ENCODE results near the gene CNN1.

The CNN1 gene

DNA sequence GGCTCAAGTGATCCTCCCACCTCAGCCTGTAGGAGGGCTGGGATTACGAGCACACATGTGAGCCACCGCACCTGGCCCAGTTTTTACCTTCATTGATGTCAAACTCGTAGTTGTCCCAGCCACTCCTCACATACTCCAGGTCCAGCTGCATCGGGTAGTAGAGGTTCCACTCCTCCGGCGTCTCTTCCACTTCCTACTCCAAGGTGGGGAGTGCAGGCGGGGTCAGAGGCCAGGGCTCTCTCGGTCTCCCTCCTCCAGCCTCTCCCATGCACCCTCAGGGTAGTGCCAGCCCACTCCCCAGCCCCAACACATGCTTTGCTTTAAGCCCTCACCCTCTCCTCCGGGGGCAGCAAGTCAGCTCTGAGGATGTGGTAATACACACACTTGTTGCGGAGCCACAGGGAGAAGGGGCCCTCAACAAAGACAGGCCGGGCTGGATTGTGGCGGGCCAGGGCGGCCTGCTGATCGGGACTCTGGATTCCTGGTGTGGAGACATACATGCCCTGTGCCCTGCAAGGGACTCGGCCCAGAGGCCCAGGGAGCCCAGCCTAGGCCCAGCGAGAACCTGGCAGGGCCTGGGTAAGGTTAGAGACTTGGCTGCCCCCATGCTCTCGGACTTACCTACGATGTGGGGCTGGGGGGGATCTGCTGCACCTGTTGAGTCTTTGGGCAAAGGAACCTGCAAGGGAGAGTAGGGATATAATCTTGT, 31.1 kb upstream of the CNN1 start:
- TF ChIP-seq GATA2 (IDR thresholded peaks at IDR 0.05; ENCODE audit: low read depth, low read length): no peak
- TF ChIP-seq GATA3 (IDR thresholded peaks at IDR 0.05; ENCODE audit: low read depth, low read length): no peak

DNA sequence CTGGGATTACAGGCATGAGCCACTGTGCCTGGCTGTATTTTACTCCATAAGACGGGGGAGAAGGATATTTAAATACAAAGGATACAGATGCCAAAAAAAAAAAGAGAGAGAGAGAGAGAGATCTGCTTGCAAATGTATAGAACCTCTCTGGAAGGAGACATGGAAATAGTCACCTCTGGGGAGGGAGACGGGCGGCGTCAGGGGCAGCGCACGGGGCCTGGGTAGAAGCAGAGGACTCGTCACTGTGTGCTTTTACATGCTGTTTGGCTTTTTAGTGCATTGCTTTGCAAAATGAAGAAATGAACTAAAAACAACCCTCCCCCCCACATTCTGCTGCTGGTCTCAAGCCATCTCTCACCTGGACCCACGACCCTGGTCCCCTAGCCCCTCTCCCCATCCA, 28.2 kb upstream of the CNN1 start:
- TF ChIP-seq GATA2 (IDR thresholded peaks at IDR 0.05; ENCODE audit: low read depth, low read length) (no peak), GATA3 (IDR thresholded peaks at IDR 0.05; ENCODE audit: low read depth, low read length) (no peak)

DNA sequence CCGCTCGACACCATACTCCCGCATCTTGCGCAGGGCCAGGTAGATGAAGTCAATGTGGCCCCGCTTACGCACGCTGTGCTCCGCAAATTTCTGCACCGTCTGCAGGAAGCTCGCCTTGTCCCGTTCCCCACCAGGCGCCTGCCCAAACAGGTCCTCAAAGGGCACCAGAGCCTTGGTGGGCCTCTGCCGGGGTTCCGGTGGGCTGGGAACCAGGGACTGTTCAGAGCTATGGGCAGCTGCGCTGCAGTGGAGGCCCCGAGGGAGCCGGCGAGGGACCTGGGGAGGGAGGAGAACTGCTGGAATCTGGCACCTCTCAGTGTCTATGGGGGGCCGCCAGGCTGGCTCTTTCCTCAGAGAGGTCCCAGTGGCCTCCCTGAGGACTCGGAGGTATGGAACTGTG, 24.7 kb upstream of the CNN1 start:
- TF ChIP-seq GATA3 (IDR thresholded peaks at IDR 0.05; ENCODE audit: low read depth, low read length) (no peak), GATA2 (IDR thresholded peaks at IDR 0.05; ENCODE audit: low read depth, low read length) (no peak)

DNA sequence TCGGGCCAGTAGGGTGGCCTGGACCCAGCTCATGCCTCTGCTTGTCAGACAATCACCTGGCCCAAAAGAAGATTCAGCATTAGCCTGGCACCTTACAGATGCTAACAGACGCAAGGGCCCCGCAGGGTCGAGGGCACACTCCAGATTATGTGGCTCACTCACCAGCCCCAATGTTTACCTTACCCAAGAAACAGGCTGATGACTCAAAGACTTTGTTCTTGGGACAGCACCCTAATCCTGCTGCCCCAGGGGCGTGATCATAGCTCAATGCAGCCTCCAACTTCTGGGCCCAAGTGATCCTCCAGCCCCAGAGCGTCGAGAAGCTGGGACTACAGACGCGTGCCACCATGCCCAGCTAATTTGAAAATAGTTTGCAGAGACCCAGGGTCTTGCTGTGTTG, 19.5 kb upstream of the CNN1 start:
- TF ChIP-seq GATA2 (IDR thresholded peaks at IDR 0.05; ENCODE audit: low read depth, low read length) (no peak), GATA3 (IDR thresholded peaks at IDR 0.05; ENCODE audit: low read depth, low read length) (no peak)

DNA sequence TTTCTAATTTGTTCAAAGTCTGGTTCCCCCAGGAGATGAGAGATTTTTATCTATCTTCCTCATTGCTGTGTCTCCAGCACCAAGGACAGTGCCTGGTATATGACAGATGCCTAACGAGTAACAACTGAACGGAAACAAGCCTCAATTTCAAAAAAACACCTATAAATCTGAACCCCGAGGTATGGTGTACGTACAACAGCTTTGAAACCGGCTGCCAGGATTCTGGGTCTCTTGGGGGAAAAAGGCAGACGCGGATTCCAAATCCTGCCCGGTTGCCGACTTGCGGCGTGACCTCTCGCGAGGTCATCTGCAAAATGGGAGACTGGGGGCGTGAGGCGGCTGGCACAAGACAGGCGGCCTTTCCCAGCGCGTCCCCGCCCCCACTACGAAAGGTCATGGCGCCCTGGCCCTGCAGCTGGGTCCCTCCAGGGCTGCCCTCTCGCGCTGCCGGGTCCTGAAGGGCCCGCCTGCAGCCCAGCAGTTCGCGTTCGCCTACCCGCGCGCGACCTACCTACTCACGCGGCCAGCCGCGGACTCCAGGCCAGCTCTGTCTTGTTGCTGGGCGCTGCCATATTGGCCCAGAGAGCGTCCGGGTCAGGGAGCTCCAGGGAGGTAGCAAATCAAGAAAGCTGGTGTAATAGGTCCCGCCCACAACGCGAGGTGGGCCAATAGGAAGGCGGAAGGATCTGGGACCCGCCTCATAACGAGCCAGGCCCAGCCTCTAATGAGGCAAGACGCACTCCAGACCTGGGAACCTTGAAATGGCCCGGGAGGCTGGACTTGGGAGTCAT, 9.9 kb upstream of the CNN1 start, which contains the start of gene ECSIT:
Gene ECSIT (minus strand): TSS at position 584 of the 791 bp plus-strand sequence. CDS start 9,964 bp downstream, outside the sequence.
- TF ChIP-seq GATA2 (IDR thresholded peaks at IDR 0.05; ENCODE audit: low read depth, low read length) (no peak), GATA3 (IDR thresholded peaks at IDR 0.05; ENCODE audit: low read depth, low read length) (no peak)

DNA sequence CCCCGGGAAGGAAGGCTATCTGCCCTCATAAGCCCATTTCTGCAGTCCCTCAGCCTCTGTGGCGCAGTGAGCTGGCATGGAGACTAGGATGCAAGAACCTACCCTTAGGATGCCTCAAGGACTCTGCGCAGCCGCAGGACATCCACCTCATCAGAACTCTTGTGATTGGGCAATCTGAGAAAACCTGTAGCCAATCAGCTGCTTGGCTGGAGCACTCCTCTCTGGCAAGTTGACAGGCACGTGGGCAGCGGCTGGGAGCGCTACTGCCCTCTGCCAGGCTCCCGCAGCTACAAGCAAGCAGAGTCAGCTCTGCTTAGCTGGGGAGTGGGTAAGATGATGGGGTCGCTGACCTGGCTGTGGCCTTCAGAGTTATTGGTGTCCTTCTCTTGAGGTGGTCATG, 8.2 kb upstream of the CNN1 start:
- TF ChIP-seq GATA2 (IDR thresholded peaks at IDR 0.05; ENCODE audit: low read depth, low read length) (no peak), GATA3 (IDR thresholded peaks at IDR 0.05; ENCODE audit: low read depth, low read length) (no peak)

DNA sequence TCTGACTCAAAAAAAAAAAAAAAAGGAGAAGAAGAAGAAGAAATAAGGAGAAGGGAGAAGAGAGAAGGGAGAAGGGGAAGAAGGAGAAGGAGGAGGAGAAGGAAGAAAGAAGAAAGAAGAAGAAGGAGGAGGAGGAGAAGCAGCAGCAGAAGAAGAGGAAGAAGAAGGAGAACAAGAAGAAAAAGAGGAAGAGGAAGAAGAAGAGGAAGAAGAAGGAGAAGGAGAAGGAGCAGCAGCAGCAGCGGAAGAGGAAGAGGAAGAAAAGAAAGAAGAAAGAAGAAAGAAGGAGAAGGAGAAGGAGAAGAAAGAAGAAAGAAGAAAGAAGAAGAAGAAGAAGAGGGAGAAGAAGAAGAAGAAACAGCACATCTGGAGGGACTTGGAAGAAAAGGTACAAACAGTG, 4.1 kb upstream of the CNN1 start:
- TF ChIP-seq GATA2 (IDR thresholded peaks at IDR 0.05; ENCODE audit: low read depth, low read length) (no peak), GATA3 (IDR thresholded peaks at IDR 0.05; ENCODE audit: low read depth, low read length) (no peak)

DNA sequence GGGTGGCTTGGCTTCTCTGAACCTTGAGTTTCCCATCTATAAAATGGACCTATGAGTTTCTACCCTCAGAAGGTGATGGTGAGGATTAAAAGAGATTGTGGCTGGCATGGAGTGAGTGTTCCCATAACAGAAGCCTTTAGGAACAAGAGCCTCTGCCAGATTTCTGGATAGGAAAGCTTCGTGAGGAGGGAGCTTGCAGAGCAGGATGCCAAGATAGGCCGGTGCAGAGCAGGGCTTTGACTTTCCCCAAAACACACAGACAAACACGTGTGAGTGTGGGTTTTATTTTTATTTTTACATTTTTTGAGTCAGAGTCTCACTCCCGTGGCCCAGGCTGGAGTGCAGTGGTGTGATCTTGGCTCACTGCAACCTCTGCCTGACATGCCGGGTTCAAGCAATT, 3.7 kb upstream of the CNN1 start:
- TF ChIP-seq GATA3 (IDR thresholded peaks at IDR 0.05; ENCODE audit: low read depth, low read length): no peak
- TF ChIP-seq GATA2 (IDR thresholded peaks at IDR 0.05; ENCODE audit: low read depth, low read length): no peak

DNA sequence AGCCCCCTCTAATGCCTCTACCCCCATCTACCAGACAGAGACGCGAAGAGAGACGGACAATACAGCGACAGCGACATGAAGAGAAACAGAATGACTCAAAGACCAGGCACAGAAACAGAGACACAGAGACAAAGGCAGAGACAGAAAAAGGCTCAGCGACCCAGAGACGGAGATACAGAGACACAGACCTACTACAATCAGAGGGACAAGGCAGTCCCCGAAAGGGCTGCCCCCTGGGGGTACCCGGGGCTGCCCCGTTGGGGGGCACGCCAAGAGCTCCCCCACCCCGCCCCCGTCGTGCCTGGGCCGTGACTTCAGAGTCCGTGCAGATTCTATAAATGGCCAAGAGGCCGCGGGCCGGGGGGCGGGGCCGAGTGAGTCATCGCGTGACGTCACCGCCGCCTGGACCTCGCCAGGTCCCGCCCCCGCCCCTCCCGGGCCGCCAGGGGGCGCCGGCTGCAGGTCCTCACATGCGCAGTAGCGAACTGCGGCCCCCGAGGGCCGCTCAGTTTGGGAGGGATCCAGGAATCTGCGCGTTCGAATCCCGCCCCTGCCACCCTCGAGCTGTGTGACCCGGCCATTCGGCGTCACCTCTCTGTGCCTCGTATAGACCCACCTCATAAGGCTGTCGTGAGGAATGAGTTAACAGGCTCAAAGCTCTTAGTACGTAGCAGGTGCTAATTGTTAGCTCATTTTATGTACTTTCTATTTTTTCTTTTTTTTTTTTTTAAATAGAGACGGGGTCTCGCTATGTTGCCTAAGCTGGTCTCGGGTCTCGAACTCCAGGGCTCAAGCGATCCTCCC, 2.7 kb upstream of the CNN1 start:
- TF ChIP-seq GATA3 (IDR thresholded peaks at IDR 0.05; ENCODE audit: low read depth, low read length): no peak
- TF ChIP-seq GATA2 (IDR thresholded peaks at IDR 0.05; ENCODE audit: low read depth, low read length): no peak

DNA sequence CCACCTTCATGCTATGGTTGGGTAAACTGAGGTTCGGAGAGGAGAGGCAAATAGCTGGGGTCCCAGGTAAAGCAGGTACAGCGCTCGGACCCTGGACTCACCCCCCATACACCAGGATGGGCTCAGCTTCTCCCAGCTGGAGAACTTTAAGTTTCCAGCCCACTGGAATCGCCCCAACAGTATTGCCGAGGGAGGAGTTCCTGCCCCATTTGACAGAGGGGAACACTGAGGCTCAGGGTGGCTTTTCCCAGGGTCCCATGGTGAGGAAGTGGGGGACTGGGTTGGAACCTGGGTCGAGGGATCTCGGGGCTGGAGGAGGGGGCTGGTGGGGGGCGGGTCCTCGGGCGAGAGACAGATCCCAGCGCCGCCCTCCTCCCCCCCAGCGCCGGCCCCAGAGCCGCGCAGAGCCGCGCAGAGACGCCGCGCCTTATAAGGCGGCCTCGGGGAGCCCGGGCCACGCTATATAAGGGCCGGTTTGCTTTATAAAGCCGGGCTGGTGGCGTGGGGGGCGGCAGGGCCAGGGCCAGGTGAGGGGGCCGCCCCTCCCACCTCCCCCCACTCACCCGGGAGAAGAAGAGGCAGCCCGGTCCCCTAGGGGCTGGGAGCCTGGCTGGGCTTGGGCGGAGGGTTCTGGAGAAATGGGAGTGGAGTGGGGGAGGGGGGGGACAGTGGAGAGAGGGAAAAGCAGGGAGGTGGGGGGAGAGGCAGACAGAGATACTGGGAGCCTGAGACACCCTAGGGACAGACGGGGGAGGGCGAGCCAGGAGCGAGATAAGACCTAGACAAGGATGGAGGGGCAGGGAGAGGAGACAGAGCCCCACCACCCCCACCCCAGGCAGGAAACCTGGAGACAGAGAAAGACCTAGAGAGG, 1.1 kb downstream of the CNN1 start:
- no peak for TF ChIP-seq GATA3 (IDR thresholded peaks at IDR 0.05; ENCODE audit: low read depth, low read length)
- no peak for TF ChIP-seq GATA2 (IDR thresholded peaks at IDR 0.05; ENCODE audit: low read depth, low read length)

DNA sequence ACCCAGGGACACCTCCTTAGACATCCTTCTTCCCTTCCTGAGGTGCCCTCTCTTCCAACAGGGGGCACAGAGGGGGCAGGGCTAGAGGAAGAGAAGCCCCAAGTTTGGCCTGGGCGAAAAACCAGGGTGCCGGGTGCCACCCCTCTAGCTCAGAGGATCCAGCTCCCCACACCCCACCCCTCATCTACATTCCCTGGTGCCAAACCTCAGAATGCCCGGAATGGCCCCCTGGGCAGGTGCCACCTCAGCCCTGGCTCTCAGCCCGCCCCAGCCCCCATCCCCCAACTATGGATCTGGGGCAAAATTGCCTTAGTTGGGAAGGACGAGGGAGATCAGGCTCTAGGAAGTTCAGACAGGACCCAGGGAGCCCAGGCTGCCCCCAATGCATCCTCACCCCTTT, 2.0 kb downstream of the CNN1 start:
- TF ChIP-seq GATA2 (IDR thresholded peaks at IDR 0.05; ENCODE audit: low read depth, low read length) (no peak), GATA3 (IDR thresholded peaks at IDR 0.05; ENCODE audit: low read depth, low read length) (no peak)

DNA sequence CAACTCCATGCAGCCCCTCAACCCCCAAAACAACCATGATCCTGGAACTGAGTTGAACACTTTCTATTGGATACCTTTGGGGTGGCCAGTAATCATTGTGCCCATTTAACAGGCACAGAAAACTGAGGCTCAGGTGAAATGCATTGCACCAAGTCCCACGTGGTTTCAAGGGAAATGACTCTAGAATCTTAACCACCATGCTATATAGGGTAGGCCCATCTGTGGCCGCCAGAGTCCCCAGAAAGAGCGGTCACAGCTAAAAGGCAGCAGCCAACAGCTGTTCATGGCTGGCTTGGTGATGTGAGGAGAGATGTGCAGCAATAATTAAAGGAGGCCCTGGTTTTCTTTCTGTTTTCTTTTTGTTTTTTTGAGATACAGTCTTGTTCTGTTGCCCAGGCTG, 2.6 kb downstream of the CNN1 start:
- TF ChIP-seq GATA3 (IDR thresholded peaks at IDR 0.05; ENCODE audit: low read depth, low read length) (no peak), GATA2 (IDR thresholded peaks at IDR 0.05; ENCODE audit: low read depth, low read length) (no peak)

DNA sequence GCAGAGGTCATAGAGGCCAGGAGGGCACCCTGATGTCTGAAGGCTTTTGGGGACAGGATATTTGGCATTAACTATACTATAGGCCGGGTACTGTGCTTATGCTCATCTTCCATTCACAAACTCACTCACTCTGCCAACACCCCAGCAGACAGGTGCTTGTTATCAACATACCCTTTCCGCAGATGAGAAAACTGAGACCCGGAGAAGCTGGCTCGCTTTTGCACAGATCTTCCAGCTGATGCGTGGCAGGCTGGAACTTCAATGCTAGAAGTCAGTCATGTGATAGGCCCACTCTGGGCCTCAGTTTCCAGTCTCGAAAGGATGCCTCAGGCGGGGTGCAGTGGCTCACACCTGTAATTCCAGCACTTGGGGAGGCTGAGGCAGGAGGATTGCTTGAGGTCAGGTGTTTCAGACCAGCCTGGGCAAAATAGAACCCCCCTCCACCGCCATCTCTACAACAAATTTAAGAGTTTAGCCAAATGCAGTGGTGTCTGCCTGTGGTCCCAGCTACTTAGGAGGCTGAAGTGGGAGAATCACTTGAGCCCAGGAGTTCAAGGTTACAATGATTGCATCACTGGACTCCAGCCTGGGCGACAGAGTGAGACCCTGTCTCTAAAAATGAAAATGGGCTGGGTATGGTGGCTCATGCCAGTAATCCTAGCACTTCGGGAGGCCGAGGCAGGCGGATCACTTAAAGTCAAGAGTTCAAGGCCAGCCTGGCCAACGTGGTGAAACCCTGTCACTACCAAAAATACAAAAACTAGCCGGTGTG, 9.5 kb downstream of the CNN1 start:
- TF ChIP-seq GATA2 (IDR thresholded peaks at IDR 0.05; ENCODE audit: low read depth, low read length) (no peak), GATA3 (IDR thresholded peaks at IDR 0.05; ENCODE audit: low read depth, low read length) (no peak)

All from SH-SY5Y (cell line).